Large intestine (tissue), 3 donors: ENCODE results near the gene ABAT. TPM values are rescaled to one million over a fixed set of nuclear protein-coding genes. Genes with fewer than 3 reads are reported as not detected.

Experiments
- DNase-seq, 2 donors: peaks; one replicate each; pipeline versions ENCODE4 v3.0.0 to v3.0.0-alpha.2; 2013
- H3K27ac ChIP-seq: one replicate; pipeline ENCODE4 v1.5.1; 2013; ENCODE audit warnings: low read length
- H3K27me3 ChIP-seq: 2 replicates; pipeline ENCODE4 v1.6.1; 2013; ENCODE audit warnings: low read length; ENCODE audit not compliant: control insufficient read depth, insufficient read depth
- H3K36me3 ChIP-seq: 2 replicates; pipeline ENCODE4 v1.6.1; 2013; ENCODE audit warnings: low read length; ENCODE audit not compliant: control insufficient read depth, insufficient read depth
- H3K4me1 ChIP-seq: one replicate; pipeline ENCODE4 v1.6.1; 2013; ENCODE audit warnings: low read length; ENCODE audit not compliant: control insufficient read depth, insufficient read depth
- H3K4me3 ChIP-seq: one replicate; pipeline ENCODE4 v1.5.1; 2013; ENCODE audit warnings: low read length
- H3K9me3 ChIP-seq: one replicate; pipeline ENCODE4 v1.6.1; 2013; ENCODE audit warnings: mild to moderate bottlenecking, low read depth, low read length, moderate library complexity; ENCODE audit not compliant: control insufficient read depth
- WGBS: methylation state at CpG from one replicate; pipeline ENCODE4 v1.1.5; 2013; ENCODE audit warnings: low lambda C conversion rate; ENCODE audit not compliant: insufficient coverage; 5-methylcytosine and 5-hydroxymethylcytosine counted together
- polyA plus RNA-seq: library from polyadenylated mRNA; unstranded; fragments of 120-200 nt; gene quantifications from one replicate; pipeline ENCODE4 v1.2.1, GENCODE V29; 2013

The ABAT gene
- polyA plus RNA-seq, 1 donor, result 55.7 TPM

- Histone ChIP-seq H3K36me3 (peaks cover 42% of the 10 kb centered on the region), H3K27ac (no peak overlapping the region), H3K27me3 (no peaks in the 10 kb centered on the region), H3K9me3 (no peaks in the 10 kb centered on the region), H3K4me1 (no peaks in the 10 kb centered on the region), H3K4me3 (no peak overlapping the region)
- WGBS, result no CpG with 5 or more reads among the region's 18 CpGs
- DNase-seq, result no peak
Measured at GRCh38 chr16:8831871-8832716, 157.7 kb downstream of the ABAT start.

GRCh38 chr16:8832717-8833105, 158.3 kb downstream of the ABAT start:
- Histone ChIP-seq H3K36me3 (peaks cover 42% of the 10 kb centered on the region), H3K4me3 (no peak overlapping the region), H3K4me1 (no peaks in the 10 kb centered on the region), H3K27ac (no peak overlapping the region), H3K27me3 (no peaks in the 10 kb centered on the region), H3K9me3 (no peaks in the 10 kb centered on the region)
- no CpG with 5 or more reads among the region's 16 CpGs for WGBS
- no peak for DNase-seq

Other genes with a start within 250 kb of the ABAT start
- gene TMEM114, start 84.1 kb upstream of the ABAT start, polyA plus RNA-seq, result 0.49 TPM
- gene METTL22, start 52.9 kb upstream of the ABAT start, polyA plus RNA-seq, result 17.2 TPM
- 19.4 TPM for gene TMEM186, start 123.0 kb downstream of the ABAT start, polyA plus RNA-seq
- 40.3 TPM for gene PMM2, start 123.2 kb downstream of the ABAT start, polyA plus RNA-seq
- gene CARHSP1, start 194.4 kb downstream of the ABAT start, polyA plus RNA-seq, result 81.0 TPM
- gene LITAFD, start 207.7 kb downstream of the ABAT start, polyA plus RNA-seq, result 1.8 TPM